GM23338 (cell line): ENCODE results near the gene KRTAP1-4. TPM values are rescaled to one million over a fixed set of nuclear protein-coding genes. Genes with fewer than 3 reads are reported as not detected.

Experiments
- ATAC-seq: fragments of 200-7000 bp; cut with Tn5 transposase; 3 replicates; pipeline ENCODE4 v1.9.1; 2020
- DNase-seq: peaks from one replicate; pipeline ENCODE4 v3.0.0-alpha.2; 2015; ENCODE audit warnings: low spot score
- H2AFZ ChIP-seq: fragments of 200-600 bp; sonication (generic); 2 replicates; pipeline ENCODE4 v1.8.0; 2016; ENCODE audit warnings: antibody characterized with exemption, mild to moderate bottlenecking, moderate library complexity
- H3F3A ChIP-seq: fragments of 200-600 bp; sonication (generic); replicated peaks from 2 replicates; pipeline ENCODE4 v1.8.0; 2017; ENCODE audit warnings: antibody characterized with exemption, mixed run types, low read depth
- H3K27ac ChIP-seq: fragments of 200-600 bp; sonication (generic); 2 replicates; pipeline ENCODE4 v1.6.1; 2016; ENCODE audit warnings: low read depth
- H3K27me3 ChIP-seq: fragments of 200-600 bp; sonication (generic); 2 replicates; pipeline ENCODE4 v1.8.0; 2016; ENCODE audit warnings: mild to moderate bottlenecking, mixed run types, moderate library complexity; ENCODE audit not compliant: insufficient read depth
- H3K36me3 ChIP-seq: fragments of 200-600 bp; sonication (generic); 2 replicates; pipeline ENCODE4 v1.8.0; 2016; ENCODE audit warnings: mild to moderate bottlenecking; ENCODE audit not compliant: insufficient read depth
- H3K4me1 ChIP-seq: fragments of 200-600 bp; sonication (generic); 2 replicates; pipeline ENCODE4 v1.8.0; 2016; ENCODE audit warnings: mild to moderate bottlenecking, moderate library complexity; ENCODE audit not compliant: insufficient read depth
- H3K4me2 ChIP-seq: fragments of 200-600 bp; sonication (generic); 2 replicates; pipeline ENCODE4 v1.7.1; 2017; ENCODE audit warnings: mixed run types
- H3K4me3 ChIP-seq: fragments of 200-600 bp; sonication (generic); 2 replicates; pipeline ENCODE4 v1.6.1; 2016; ENCODE audit warnings: mixed run types
- H3K79me2 ChIP-seq: fragments of 200-600 bp; sonication (generic); replicated peaks from 2 replicates; pipeline ENCODE4 v1.8.0; 2017; ENCODE audit warnings: mild to moderate bottlenecking; ENCODE audit not compliant: insufficient read depth
- H3K9me2 ChIP-seq: fragments of 200-600 bp; sonication (generic); 2 replicates; pipeline ENCODE4 v1.8.0; 2017; ENCODE audit not compliant: insufficient read depth
- H4K20me1 ChIP-seq: fragments of 200-600 bp; sonication (generic); replicated peaks from 2 replicates; pipeline ENCODE4 v1.8.0; 2017; ENCODE audit warnings: mild to moderate bottlenecking; ENCODE audit not compliant: insufficient read depth
- H3K27ac Mint-ChIP-seq: 2 replicates; pipeline ENCODE4 v1.8.0; 2020; ENCODE audit warnings: inconsistent platforms, mild to moderate bottlenecking, moderate library complexity, mixed read lengths
- H3K27me3 Mint-ChIP-seq: 3 replicates; pipeline ENCODE4 v1.8.0; 2022; ENCODE audit warnings: low read depth, mild to moderate bottlenecking, moderate library complexity, mixed read lengths, inconsistent platforms; ENCODE audit not compliant: insufficient read depth, poor library complexity
- H3K36me3 Mint-ChIP-seq: 3 replicates; pipeline ENCODE4 v1.8.0; 2021; ENCODE audit warnings: low read depth, mild to moderate bottlenecking, inconsistent platforms, moderate library complexity, mixed read lengths
- H3K4me1 Mint-ChIP-seq: 3 replicates; pipeline ENCODE4 v1.8.0; 2020; ENCODE audit warnings: mild to moderate bottlenecking, inconsistent platforms, mixed read lengths
- H3K4me3 Mint-ChIP-seq: 3 replicates; pipeline ENCODE4 v1.8.0; 2021; ENCODE audit warnings: moderate library complexity, mild to moderate bottlenecking, inconsistent platforms, mixed read lengths
- H3K9me3 Mint-ChIP-seq: 3 replicates; pipeline ENCODE4 v1.8.0; 2020; ENCODE audit warnings: moderate library complexity, mild to moderate bottlenecking, inconsistent platforms, mixed read lengths
- CREB1 ChIP-seq: fragments of 250-450 bp; sonication (Bioruptor Pico); IDR thresholded peaks from 2 replicates; pipeline ENCODE4 v1.5.0; 2020; ENCODE audit warnings: low read depth, mild to moderate bottlenecking, moderate library complexity
- EZH2phosphoT487 ChIP-seq: fragments of 200-600 bp; sonication (generic); IDR thresholded peaks from one replicate; pipeline ENCODE4 v1.8.1; 2018; ENCODE audit warnings: antibody characterized with exemption; ENCODE audit not compliant: unreplicated experiment
- NANOG ChIP-seq: IDR thresholded peaks from 2 replicates; pipeline ENCODE4 v1.6.1; 2016; ENCODE audit warnings: antibody characterized with exemption, borderline replicate concordance
- POLR2AphosphoS5 ChIP-seq: IDR thresholded peaks from 2 replicates; pipeline ENCODE4 v1.6.1; 2016; ENCODE audit warnings: antibody characterized with exemption, low read depth
- REST ChIP-seq: IDR thresholded peaks from one replicate; pipeline ENCODE4 v1.6.1; 2018; ENCODE audit warnings: antibody characterized with exemption; ENCODE audit not compliant: unreplicated experiment
- STAT1 ChIP-seq: IDR thresholded peaks from one replicate; pipeline ENCODE4 v1.6.1; 2016; ENCODE audit warnings: antibody characterized with exemption; ENCODE audit not compliant: unreplicated experiment
- ZNF114 ChIP-seq: fragments of 250-450 bp; sonication (Bioruptor Pico); IDR thresholded peaks from 2 replicates; pipeline ENCODE4 v1.5.0; 2020; ENCODE audit warnings: mild to moderate bottlenecking, moderate library complexity
- ZNF331 ChIP-seq: fragments of 250-450 bp; sonication (Bioruptor Pico); IDR thresholded peaks from 2 replicates; pipeline ENCODE4 v1.5.0; 2020; ENCODE audit warnings: low read depth, mild to moderate bottlenecking, moderate library complexity
- polyA plus RNA-seq: library from polyadenylated mRNA; unstranded; fragments of >200 nt; fragmentation: Nextera tagmentation; extraction: Ambion mirVana; gene quantifications from 2 replicates; pipeline ENCODE4 v1.2.1, GENCODE V29; 2016
- total RNA-seq: library from RNA; depleted of rRNA; stranded (reverse); fragments of >200 nt; shearing (Covaris generic); gene quantifications from 2 replicates; pipeline ENCODE4 v1.2.3, GENCODE V29; 2014
- TF ChIP-seq, protein P1 (sequence below): IDR thresholded peaks from 2 replicates; pipeline ENCODE4 v1.6.1; 2016; ENCODE audit warnings: antibody characterized with exemption
- TF ChIP-seq, protein P2 (sequence below): fragments of 250-450 bp; sonication (Bioruptor Pico); IDR thresholded peaks from 2 replicates; pipeline ENCODE4 v1.5.0; 2020; ENCODE audit warnings: mild to moderate bottlenecking, moderate library complexity
- TF ChIP-seq, protein P3 (sequence below), 2 experiments: fragments of 200-600 bp in 1 of 2; sonication (generic) in 1 of 2; conservative IDR thresholded peaks; 2 replicates each; pipeline versions ENCODE4 v1.5.1 to v1.6.1; 2016 to 2017; ENCODE audit warnings: antibody characterized with exemption in 2 of 2, low read depth in 2 of 2, mild to moderate bottlenecking in 2 of 2, moderate library complexity in 1 of 2

The KRTAP1-4 gene
- total and polyA plus RNA-seq, 2 experiments from 2014 or later, result not detected

- Mint-ChIP-seq H3K36me3 (no peaks in the 10 kb centered on the region), H3K9me3 (no peaks in the 10 kb centered on the region; the same call in 1 of the 3 replicates), H3K4me3 (no peak overlapping the region), H3K4me1 (no peaks in the 10 kb centered on the region), H3K27ac (no peak overlapping the region), H3K27me3 (no peaks in the 10 kb centered on the region)
- DNase-seq (no peak), ATAC-seq (no peak)
- TF ChIP-seq CREB1 (CRISPR knock-in tag), result no peak
- TF ChIP-seq, protein P1, sequence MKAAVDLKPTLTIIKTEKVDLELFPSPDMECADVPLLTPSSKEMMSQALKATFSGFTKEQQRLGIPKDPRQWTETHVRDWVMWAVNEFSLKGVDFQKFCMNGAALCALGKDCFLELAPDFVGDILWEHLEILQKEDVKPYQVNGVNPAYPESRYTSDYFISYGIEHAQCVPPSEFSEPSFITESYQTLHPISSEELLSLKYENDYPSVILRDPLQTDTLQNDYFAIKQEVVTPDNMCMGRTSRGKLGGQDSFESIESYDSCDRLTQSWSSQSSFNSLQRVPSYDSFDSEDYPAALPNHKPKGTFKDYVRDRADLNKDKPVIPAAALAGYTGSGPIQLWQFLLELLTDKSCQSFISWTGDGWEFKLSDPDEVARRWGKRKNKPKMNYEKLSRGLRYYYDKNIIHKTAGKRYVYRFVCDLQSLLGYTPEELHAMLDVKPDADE, result no peak
- TF ChIP-seq EZH2phosphoT487, result no peak
- TF ChIP-seq POLR2AphosphoS5, result no peak
- TF ChIP-seq ZNF114 (CRISPR knock-in tag), result no peak
- no peak for TF ChIP-seq REST
- TF ChIP-seq NANOG, result no peak
- TF ChIP-seq, protein P2, sequence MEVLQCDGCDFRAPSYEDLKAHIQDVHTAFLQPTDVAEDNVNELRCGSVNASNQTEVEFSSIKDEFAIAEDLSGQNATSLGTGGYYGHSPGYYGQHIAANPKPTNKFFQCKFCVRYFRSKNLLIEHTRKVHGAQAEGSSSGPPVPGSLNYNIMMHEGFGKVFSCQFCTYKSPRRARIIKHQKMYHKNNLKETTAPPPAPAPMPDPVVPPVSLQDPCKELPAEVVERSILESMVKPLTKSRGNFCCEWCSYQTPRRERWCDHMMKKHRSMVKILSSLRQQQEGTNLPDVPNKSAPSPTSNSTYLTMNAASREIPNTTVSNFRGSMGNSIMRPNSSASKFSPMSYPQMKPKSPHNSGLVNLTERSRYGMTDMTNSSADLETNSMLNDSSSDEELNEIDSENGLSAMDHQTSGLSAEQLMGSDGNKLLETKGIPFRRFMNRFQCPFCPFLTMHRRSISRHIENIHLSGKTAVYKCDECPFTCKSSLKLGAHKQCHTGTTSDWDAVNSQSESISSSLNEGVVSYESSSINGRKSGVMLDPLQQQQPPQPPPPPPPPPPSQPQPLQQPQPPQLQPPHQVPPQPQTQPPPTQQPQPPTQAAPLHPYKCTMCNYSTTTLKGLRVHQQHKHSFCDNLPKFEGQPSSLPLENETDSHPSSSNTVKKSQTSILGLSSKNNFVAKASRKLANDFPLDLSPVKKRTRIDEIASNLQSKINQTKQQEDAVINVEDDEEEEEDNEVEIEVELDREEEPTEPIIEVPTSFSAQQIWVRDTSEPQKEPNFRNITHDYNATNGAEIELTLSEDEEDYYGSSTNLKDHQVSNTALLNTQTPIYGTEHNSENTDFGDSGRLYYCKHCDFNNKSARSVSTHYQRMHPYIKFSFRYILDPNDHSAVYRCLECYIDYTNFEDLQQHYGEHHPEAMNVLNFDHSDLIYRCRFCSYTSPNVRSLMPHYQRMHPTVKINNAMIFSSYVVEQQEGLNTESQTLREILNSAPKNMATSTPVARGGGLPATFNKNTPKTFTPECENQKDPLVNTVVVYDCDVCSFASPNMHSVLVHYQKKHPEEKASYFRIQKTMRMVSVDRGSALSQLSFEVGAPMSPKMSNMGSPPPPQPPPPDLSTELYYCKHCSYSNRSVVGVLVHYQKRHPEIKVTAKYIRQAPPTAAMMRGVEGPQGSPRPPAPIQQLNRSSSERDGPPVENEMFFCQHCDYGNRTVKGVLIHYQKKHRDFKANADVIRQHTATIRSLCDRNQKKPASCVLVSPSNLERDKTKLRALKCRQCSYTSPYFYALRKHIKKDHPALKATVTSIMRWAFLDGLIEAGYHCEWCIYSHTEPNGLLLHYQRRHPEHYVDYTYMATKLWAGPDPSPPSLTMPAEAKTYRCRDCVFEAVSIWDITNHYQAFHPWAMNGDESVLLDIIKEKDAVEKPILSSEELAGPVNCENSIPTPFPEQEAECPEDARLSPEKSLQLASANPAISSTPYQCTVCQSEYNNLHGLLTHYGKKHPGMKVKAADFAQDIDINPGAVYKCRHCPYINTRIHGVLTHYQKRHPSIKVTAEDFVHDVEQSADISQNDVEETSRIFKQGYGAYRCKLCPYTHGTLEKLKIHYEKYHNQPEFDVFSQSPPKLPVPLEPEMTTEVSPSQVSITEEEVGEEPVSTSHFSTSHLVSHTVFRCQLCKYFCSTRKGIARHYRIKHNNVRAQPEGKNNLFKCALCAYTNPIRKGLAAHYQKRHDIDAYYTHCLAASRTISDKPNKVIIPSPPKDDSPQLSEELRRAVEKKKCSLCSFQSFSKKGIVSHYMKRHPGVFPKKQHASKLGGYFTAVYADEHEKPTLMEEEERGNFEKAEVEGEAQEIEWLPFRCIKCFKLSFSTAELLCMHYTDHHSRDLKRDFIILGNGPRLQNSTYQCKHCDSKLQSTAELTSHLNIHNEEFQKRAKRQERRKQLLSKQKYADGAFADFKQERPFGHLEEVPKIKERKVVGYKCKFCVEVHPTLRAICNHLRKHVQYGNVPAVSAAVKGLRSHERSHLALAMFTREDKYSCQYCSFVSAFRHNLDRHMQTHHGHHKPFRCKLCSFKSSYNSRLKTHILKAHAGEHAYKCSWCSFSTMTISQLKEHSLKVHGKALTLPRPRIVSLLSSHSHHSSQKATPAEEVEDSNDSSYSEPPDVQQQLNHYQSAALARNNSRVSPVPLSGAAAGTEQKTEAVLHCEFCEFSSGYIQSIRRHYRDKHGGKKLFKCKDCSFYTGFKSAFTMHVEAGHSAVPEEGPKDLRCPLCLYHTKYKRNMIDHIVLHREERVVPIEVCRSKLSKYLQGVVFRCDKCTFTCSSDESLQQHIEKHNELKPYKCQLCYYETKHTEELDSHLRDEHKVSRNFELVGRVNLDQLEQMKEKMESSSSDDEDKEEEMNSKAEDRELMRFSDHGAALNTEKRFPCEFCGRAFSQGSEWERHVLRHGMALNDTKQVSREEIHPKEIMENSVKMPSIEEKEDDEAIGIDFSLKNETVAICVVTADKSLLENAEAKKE (CRISPR knock-in tag), result no peak
- no peak for TF ChIP-seq STAT1
- TF ChIP-seq, protein P3, sequence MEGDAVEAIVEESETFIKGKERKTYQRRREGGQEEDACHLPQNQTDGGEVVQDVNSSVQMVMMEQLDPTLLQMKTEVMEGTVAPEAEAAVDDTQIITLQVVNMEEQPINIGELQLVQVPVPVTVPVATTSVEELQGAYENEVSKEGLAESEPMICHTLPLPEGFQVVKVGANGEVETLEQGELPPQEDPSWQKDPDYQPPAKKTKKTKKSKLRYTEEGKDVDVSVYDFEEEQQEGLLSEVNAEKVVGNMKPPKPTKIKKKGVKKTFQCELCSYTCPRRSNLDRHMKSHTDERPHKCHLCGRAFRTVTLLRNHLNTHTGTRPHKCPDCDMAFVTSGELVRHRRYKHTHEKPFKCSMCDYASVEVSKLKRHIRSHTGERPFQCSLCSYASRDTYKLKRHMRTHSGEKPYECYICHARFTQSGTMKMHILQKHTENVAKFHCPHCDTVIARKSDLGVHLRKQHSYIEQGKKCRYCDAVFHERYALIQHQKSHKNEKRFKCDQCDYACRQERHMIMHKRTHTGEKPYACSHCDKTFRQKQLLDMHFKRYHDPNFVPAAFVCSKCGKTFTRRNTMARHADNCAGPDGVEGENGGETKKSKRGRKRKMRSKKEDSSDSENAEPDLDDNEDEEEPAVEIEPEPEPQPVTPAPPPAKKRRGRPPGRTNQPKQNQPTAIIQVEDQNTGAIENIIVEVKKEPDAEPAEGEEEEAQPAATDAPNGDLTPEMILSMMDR (conservative IDR thresholded peaks at IDR 0.05; ENCODE audit: low read depth in 2 of 2), result no peak
- no peak for TF ChIP-seq ZNF331 (CRISPR knock-in tag)
- Histone ChIP-seq H3F3A (no peaks in the 10 kb centered on the region), H3K27ac (no peak overlapping the region), H2AFZ (no peak overlapping the region), H3K27me3 (no peaks in the 10 kb centered on the region), H3K4me1 (no peaks in the 10 kb centered on the region), H3K4me2 (no peak overlapping the region), H3K9me2 (peaks cover 7% of the 10 kb centered on the region), H3K79me2 (no peaks in the 10 kb centered on the region), H3K4me3 (no peak overlapping the region), H4K20me1 (no peaks in the 10 kb centered on the region), H3K36me3 (no peaks in the 10 kb centered on the region)
These were observed 46.8 kb upstream of the KRTAP1-4 start for GRCh38 chr17:41076788-41077187.
